Stimulated activated CD4-positive, alpha-beta T cell treated with anti-CD3 and anti-CD28 coated beads, Interleukin-1b, Interleukin-23, amount 100 ng/mL, for 1 hour (primary cell): Measurements from ENCODE around the gene SMIM21.

Experiments
- DNase-seq, 2 donors: peaks; one replicate each; pipeline ENCODE4 v3.0.0-alpha.2; 2020; ENCODE audit warnings: low read depth in 2 of 2

The SMIM21 gene

DNA sequence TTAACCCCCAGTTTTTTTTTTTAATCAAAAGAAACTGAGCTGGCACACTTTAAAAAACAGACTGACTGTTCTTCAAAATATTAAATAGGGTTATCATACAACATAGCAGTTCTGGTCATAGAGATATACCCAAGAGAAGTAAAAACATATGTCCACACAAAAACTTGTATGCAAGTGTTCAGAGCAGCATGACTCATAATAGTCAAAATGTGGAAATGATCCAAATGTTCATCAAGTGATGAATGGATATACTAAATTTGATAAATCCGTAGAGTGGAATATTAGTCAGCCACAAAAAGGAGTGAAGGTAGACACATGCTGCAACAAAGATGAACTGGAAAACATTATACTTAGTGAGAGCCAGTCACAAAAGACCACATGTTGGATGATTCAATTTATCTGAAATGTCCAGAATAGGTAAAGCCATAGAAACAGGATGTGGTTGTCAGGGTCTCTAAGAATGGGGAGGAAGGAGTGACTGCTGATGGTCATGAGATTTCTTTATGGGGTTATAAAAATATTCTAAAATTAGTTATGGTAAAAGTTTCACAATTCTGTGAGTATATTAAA lies 5.1 kb downstream of the SMIM21 start:
- no peak for DNase-seq

DNA sequence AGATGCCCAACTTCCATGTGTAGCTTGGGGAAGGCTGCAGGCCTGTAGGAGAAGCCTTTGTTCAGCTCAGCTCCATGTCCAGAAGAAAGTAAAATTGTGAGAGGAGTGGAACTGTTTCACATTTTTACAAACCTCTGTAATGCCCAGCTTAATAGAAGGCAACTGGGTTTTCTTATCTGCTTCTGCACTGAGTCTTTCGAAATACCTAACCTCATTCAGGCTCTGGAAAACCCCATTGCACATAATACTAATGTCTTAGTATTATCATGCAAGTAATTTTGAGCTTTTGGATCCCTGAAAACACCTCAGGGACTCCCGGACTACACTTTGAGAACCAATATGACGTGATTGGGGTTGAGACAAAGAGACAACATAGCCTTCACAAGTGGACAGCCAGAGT lies 5.8 kb downstream of the SMIM21 start:
- DNase-seq, result no peak

DNA sequence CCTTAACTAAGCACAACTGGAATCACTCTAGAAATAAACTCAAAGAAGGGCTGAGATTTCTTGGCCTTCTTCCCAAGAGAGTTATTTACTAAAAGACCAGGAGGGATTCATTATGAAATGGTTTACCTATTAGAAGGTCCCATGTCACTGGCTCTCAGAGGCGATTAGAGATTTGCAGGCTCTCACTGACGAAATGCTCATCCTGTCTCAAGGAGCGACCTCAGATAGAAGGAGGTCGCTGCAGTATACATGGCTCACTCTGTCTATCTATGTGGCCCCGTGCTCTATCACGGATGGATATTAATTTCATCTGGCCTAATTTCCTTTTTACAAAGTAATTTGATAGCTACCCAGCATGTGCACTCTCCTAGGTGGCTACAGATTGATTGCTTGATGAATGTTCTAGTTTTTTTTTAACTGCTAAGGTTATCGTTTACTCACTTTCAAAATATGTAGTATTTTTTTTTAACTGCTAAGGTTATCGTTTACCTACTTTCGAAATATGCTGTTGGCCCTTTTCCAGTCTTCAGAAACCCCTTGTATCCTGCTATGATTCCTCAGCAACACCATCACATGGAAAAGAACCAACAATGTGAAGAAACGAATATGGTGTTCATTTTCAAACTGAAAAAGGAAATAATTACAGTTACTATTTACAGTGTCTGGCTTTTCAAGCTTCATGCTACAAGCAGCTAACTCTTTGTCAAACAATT lies 9.1 kb downstream of the SMIM21 start:
- DNase-seq, result no peak

DNA sequence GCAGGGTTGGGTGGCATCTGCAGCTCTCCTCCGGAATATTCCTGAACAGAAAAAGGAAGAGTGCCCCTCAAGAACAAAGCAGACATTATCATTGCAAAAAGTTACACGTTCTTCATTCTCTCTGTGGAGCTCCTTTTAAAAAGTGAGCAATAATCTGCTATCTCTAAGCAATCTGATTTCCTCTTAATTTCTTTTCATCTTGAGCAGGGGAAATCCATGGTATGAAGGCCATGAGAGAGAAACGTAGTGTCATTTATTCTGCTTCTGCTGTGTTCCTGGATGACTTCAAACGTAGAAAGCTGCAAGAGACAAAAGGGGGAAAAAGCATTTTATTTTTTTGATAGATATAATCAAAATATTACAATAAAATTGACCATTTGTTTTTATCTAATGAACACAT lies 16.9 kb downstream of the SMIM21 start:
- DNase-seq, result no peak

DNA sequence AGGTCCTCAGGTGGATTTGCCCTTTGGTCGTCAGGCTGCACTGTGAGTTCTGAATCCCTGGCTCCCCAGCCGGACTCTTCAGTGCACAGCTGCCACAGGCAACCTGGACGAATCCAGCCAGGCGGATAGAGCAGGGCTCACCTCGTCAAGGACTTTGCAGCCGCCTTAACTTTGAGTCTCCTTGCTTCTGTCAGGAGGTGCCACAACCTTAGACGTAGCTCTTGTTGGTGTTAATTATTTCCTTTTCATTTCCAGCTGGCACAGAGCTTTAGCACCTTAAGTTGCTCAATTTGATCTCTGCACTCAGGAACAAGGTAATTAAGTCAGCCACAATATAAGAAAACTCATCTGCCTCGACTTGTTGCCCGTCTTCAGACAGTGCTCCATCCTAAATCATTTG lies 17.7 kb downstream of the SMIM21 start:
- no peak for DNase-seq

DNA sequence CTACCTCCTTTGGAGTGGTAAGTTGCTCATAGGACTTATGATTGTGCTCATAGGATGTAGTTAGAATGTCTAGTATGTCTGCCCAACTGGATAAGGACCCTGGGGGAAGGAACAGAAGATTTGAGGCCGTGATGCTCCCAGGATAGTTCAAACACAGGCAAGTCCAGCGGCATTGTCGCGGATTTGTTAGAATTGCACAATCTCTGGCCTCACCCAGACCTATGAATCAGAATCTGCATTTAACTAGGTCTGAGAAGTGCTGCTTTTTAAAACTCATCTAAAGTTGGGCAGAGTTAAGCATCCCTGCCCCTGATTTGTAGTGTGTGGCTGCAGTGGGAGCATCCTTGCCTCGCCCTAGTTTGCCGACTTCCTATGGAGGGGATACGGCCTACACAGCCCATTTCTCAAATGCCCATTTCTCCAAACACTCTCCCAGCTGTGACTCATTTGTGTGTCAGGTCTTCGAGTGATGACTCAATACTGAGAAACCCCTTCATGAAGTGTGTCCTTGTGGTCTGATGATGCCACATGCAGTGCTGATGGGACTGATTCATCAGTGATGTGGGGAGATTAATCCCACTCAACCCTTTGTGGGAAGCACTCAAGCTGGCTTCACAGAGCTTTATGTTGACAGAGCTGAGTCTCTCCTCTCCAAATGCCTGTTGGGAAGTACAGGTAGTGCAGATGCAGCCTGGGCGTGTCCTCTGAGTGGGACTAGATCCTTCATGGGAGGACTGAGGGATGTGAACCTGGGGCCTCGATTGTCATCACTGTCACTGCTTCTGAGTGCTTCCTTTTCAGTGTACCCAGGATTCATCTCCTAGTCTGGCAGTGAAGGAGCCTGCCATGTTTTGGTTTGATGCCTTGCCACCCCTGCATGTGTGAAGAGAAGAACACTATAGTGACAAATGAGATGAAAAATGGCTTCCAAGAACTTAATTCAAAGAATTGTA lies 18.7 kb downstream of the SMIM21 start:
- no peak for DNase-seq

- no peak for DNase-seq
These were observed 19.8 kb downstream of the SMIM21 start for GRCh38 chr18:75407468-75408437.

- no peak for DNase-seq
These were observed 20.7 kb downstream of the SMIM21 start for GRCh38 chr18:75406491-75407445.

GRCh38 chr18:75405351-75405750 lies 22.2 kb downstream of the SMIM21 start:
- DNase-seq, result no peak

- DNase-seq, result no peak
These were observed 27.1 kb downstream of the SMIM21 start for GRCh38 chr18:75400366-75400765.

DNA sequence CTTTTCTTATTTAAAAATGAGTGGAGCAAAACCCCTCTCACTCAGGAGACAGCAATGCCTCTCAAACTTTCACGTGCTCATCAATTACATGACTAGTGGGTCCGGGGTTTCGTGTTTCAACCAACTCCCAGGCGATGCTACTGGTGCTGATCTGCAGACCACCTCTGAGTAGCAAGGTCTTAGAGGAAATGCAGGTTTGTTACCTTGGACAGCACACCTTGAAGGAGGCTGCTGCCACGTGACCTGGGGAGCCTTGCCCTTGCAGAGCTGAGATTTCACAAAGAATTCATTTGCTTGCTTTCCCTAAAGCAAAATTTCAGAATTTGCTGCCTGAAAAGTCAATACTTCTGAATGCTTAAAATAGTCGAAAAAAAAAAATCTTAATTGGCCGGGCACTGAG lies 32.4 kb downstream of the SMIM21 start:
- no peak for DNase-seq

DNA sequence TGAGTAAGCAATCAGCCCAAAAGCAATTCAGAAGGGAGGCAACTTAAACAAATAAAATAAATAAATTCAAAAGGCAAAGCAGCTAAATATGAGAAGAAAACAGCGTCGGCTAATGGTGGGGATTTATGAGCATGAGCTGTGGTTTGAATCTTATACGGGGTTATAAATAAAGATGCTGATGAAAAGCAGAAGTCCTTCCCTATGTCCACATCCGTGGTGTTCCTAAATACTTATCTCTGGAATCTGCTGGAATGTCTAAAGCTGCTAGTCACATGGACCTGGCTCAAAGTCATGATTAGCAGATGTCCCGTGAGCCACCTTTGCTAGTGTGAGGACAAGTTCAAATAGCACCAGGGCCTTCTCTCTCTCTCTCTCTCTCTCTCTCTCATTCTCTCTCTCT lies 33.8 kb downstream of the SMIM21 start:
- DNase-seq, result no peak

- no peak for DNase-seq
These were observed 35.3 kb downstream of the SMIM21 start for GRCh38 chr18:75392226-75392578.

DNA sequence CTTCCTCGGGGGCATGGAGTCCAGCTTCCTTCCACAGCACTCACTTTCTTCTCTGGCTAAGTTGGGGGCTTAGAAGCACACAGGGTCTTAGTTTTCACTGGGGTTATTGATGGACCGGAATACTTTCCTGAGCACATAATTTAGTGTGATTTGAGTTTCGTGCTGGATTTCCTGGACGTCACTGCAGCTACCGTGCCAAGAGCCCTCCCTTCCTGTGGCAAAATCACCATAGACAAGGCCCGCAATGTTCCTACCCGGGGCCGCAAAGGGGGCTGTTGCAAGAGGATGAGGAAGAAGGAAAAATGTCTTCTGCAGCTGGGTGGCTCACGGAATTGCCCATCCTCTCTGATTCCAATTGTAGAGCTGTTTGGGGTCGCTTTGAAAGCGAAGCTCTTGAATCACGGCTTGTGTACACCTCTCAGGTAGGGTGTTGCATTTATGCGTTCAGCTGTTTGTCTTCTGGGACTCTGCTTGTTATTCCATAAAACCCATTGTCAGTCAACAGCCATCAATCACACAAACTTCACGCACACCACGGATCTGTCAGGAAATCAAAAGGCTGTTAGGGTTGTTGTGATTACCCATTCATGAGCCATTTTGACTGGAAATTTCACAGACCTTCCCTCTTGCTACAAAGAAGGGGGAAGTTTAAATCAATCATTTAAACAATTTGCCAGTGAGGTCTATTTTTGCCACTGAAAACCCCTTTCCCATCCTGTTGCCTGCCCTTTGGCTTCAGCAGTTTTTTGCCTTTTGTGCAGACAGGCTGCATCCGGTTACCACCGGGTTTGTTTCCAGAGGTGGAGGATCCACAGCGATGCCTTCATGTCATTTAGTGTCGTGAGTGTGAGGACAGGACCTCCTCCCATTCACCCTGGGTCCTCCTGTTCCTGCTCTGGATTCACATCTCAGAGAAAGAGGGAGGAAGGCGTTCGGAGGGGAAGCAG lies 36.0 kb downstream of the SMIM21 start:
- no peak for DNase-seq

DNA sequence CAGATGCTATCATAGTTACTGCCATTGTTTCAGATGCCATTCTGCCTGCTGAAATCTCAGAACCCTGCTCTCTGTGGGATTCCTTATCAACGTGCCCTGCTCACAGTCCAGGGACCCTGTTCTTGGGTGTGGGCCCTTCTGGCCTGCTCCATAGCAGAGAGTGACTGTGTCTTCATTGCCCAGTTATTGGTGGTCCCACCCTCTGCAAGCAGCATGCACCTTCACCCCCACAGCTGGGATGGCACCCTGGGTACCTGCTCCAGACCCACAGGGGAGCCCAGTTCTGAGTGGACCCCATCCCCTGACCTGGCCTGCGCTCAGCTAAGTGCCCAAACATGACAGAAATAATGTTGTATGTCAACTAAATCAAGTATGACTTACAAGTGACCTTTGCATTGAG lies 36.6 kb downstream of the SMIM21 start:
- DNase-seq, result no peak

- no peak for DNase-seq
These were observed 43.4 kb downstream of the SMIM21 start for GRCh38 chr18:75384144-75384543.

DNA sequence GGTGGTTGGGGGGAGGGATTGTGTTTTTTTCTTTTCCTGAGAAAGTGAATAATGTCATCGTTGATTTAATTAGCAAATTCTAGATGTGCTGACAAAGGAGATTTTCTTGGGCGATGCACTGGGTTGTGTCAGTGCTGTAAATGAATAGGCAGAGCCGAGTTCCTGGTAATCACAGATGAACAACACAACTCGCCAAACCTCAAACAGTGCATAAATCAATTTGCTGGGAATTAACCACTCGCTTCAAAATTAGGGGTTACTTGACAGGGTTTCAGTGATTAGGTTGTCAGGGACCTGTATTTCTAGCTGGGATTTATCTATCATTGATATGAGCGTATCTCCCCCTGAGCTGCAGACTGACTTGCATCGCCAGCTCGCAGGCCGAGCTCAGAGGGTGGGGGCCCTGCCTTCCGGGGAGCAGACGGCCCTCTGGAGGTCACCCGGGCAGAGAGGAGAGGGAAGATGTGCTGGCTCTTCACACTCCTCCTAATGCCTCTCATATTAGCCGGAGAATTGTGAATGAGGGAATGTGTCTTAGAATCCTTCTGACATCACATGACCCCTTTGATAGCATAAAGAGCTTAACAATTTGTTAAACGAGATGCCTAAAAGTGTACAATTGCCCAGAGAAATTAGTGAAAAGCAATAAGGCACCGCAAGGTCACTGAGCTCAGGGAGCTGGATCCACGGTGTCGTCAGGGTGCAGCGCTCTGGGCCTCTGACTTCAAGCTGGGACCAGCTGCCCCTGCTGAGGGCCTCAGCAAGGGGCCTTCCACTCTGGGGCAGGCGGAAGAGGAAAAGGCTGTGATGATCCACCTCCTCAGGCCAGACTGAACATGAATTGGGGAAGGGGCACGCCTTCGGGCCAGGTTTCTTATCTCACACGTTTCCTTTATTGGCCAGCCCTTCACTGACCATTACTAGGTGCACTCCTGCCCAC lies 48.9 kb downstream of the SMIM21 start:
- no peak for DNase-seq

- DNase-seq, result no peak
These were observed 49.6 kb downstream of the SMIM21 start for GRCh38 chr18:75377926-75378325.
